GM19238 (cell line): ENCODE results near the gene GPR150.
"Not testable (repeated sequence)": the region's sequence is repeated elsewhere in the genome, so short reads cannot be mapped to it uniquely, and the experiment has no call there.

Experiments
- DNase-seq: peaks from one replicate; pipeline ENCODE4 v3.0.0; 2011; ENCODE audit warnings: low spot score; ENCODE audit not compliant: insufficient read length

The GPR150 gene

DNA sequence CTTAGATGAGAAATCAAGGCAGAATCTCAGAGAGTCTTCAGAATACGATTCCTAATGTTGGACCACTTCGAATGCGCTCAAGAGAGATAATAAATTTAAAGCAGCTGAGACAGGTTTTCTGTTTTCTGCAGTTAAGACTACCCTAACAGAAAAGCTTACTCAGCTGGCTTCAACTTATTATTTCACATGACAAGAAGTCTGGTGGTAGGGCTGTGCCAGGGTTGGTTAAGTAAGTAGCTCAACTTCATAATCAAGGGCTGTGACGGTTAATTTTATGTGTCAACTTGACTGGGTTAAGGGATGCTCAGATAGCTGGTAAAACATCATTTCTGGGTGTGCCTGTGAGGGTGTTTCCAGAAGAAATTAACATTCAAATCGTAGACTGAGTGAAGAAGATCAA lies 3.8 kb downstream of the GPR150 start:
- no peak for DNase-seq

DNA sequence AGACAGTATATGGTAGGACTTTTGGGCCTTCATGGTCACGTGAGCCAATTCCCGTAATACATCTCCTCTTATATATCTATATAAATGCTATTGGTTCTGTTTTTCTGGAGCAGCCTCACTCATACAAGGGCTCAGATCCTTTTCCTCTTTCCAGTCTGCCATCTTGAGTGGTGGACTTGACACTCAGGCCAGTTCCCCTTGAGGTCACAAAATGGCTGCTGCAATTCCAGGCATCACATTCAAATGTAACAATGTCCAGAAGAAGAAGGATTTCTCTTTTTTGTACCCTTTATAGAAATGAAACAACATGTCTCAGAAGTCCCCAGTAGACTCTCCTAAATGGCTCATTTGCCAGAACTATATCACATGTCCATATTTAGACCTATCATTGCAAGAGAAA lies 4.5 kb downstream of the GPR150 start:
- no peak for DNase-seq

DNA sequence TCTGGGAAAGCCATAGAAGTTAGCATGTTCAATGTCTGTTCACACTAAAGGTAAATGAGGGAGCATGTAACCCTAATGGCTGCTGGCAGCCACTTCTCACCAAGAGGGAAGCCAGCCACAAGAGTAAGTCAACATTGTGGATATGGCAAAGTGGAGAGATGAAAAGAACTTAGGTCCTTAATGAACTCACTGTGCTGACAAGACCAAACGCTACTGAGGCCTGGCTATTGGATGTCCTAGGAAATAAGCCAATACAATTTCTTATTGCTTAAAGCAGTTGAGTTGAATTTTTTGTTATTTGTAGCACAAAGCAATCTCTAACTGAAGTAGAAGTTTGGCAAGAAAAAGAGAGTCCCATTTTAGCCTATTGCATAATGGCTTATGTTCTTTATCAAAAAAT lies 6.8 kb downstream of the GPR150 start:
- no peak for DNase-seq

DNA sequence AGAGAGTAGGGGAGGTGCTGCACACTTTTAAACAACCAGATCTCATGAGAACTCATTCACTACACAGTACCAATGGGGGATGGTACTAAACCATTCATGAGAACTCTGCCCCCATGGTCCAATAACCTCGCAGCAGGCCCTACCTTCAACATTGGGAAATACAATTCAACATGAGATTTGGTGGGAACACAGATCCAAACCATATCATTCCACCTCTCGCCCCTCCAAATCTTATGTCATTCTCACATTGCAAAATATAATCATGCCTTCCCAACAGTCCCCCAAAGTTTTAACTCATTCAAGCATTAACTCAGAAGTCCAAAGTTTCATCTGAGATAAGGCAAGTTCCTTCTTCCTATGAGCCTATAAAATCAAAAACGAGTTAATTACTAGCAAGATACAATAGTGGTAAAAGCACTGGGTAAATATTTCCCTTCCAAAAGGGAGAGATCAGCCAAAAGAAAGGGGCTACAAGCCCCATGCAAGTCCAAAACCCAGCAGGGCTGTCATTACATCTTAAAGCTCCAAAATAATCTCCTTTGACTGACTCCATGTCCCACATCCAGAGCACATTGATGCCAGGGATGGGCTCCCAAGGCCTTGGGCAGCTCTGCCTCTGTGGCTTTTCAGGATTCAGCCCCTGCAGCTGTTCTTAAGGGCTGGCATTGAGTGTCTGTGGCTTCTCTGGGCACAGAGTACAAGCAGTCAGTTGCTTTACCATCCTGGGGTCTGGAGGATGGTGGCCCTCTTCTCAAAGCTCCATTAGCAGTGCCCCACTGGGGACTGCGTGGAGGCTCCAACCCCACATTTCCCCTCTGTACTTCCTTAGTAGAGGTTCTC lies 8.3 kb downstream of the GPR150 start:
- DNase-seq: no peak

DNA sequence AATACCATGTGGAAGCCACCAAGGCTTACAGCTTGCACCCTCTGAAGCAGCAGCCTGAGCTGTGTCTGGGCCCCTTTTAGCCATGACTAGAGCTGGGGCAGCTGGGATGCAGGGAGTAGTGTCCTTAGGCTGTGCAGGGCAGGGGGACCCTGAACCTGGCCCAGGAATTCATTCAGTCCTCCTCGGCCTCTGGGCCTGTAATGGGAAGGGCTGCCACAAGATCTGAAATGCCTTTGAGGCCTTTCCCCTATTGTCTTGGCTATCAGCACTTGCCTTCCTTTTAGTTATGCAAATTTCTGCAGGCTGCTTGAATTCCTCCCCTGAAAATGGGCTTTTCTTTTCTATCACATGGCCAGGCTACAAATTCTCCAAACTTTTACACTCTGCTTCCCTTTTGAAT lies 9.0 kb downstream of the GPR150 start:
- DNase-seq: no peak

DNA sequence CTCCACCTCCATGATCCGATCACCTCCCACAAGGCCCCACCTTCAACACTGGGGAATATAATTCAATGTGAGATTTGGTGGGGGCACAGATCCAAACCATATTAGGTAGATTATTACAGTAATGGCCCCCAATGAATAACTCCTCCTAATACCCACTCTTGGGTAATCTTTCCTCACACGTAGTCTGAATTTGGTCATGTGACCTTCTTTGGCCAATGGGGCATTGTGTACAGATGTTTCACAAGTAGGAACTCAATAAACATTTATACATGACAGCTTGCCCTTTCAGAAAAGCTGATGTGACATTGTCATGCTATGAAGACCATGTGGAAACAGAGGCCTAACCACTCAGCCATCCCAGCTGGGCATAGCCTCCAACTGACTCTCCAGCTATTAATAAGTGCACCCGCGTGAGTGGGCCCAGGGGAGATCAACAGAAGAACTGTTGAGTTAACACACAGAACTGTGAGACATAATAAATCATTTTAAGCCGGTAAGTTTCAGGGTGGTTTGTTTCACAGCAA lies 10.6 kb downstream of the GPR150 start:
- DNase-seq: no peak

DNA sequence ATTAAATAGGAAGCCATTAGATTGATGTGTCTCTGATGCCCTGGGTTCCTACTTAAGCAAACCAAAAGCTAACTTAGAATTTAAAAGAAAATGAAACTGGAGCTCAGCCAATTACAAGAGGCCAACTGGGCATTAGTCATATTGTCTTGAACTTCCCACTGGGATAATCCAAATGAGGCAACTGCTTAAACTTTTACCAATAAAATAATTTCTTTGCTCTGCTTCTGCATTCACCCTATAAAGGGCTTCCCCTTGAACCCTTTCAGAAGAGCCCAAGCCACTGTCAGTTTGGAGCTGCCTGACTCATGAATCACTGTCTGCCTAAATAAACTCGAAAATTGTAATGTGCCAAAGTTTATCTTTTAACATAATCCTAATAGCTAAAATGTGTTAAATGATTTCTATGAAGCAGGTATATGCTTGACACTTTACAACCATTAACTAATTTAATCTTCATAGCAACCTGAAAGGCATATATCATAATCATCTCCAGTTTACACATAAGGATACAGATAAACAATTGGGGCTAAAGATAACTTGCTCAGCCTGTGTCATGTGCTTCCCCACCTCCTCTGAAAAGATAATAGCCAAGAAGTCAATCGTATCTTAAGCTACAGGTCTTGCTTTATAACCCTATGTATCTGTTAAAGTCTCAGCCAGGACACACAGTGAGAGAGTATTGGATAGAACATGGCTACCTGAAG lies 11.5 kb downstream of the GPR150 start:
- DNase-seq: no peak

DNA sequence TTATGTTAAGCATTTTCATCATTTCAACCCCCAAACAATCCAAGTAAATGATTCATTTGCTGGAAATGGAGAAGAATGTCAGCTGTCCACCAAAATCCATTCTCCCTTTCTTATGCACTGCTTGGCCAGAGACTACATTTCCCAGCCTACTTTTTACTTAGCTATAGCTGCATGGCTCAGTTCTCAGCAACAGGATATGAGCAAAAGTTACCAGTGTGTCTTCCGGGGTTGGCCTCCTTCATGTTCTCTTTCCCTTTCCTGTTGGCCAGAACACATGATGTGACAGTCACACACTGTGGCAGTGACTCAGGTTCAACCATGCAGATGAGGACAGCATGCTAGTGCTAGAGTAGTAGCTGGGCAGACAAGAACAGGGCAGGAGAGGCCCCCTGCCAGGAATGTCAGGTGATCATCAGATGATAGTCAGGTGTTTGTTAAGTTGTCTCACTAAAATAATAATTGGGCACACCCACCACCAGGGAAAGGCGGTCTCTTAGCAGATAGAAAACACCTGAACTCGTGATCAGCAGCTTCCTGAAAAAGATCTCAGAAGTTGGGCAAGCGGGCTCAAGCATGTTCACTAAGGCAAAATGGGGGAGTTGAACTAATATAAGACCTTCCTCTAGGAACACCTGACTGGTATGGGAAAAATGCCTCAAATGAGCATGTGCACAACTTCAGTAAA lies 12.2 kb downstream of the GPR150 start:
- DNase-seq: no peak

DNA sequence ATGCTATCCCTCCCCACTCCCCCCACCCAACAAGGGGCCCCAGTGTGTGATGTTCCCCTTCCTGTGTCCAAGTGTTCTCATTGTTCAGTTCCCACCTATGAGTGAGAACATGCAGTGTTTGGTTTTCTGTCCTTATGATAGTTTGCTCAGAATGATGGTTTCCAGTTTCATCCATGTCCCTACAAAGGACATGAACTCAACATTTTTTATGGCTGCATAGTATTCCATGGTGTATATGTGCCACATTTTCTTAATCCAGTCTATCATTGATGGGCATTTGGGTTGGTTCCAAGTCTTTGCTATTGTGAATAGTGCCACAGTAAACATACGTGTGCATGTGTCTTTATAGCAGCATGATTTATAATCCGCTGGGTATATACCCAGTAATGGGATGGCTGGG lies 13.1 kb downstream of the GPR150 start:
- not testable (repeated sequence) for DNase-seq

DNA sequence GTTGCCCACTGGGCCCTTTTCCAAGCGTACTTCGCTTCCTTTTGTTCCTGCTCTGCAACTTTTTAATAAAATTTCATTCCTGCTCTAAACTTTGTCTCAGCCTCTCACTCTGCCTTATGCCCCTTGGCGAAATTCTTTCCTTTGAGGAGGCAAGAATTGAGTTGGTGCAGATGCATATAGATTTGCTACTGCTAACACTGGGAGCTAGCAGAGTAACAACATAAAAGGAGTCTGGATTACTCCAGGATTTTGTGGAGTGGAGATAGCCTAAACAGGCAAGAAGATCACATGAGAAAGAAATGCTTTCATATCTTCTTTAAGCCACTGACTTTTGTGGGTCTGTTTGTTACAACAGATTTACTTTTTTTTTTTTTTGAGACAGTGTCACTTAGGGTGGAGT lies 13.8 kb downstream of the GPR150 start:
- DNase-seq: no peak

DNA sequence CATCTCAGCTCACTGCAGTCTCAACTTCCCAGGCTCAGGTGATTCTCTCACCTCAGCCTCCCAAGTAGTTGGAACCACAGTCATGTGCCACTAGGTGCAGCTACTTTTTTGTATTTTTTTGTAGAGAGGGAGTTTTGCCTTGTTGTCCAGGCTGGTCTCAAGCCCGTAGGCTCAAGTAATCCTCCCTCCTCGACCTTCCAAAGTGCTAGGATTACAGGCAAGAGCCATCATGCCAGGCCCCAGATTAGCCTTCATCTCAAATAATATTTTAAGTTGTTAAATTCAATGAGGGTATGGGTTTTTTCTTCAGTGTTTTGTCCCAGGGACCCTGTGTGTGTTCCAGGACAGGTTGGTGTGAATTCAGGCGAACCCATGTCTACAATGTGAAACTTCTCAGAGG lies 14.2 kb downstream of the GPR150 start:
- no peak for DNase-seq

DNA sequence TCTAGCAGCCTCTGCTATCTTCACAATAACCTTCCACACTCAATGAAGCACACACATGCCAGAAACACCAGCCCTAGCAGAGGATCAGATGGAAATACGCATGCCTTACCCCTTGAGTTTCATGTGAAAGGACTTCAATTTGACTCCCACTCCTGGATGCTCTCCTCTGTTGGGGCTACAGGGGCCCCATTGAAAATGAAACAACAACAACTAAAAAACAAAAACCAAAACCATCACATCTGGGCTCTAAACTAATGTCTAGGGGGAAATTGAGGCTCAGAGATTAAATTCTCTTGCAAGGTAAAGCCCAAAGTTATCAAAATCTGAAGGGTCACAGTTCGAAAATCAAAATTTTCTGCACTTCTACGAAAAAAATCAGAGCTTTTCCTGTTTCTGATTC lies 18.7 kb downstream of the GPR150 start:
- no peak for DNase-seq

DNA sequence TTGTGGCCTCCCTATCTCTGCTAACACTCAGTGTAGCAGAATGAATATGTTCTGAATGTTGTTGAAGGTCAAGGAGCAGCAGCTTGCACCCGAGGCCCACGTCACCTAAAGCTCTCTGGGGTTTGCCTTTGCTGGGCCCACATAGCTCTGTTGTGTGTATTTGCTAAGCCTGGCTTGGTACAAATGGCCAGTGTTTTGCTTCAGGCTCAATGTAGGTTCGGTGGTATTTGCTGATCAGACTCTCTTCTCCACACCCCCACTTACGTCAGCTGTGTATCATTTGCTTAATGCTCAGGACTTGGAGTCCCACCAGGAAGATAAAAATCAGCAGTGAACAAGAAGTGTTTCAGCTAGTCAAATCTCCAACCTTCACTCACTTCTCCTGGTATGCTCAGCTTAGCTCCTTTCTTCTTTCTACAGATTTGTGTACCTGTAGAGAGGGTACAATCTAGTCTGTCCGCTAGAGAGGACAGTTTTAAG lies 21.9 kb downstream of the GPR150 start:
- DNase-seq: no peak

DNA sequence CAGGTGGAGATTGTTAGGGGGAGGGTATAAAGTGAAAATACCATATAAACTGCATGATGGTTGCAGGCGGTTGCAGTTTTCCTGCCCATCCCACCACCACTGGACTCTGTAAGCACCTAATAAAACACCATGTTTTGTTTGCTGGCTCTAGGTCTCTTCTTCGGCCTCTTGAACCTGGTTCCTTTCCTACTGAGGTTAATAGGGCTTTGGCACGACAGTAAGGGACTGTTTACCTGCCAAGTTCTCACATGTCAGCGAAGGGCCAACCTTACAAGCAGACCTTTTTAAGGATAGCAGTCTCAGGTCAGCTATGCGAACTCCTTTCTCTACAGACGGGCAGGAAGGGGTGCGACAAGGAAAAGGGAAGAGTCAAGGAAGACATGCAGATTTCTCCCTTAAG lies 23.3 kb downstream of the GPR150 start:
- DNase-seq: no peak

DNA sequence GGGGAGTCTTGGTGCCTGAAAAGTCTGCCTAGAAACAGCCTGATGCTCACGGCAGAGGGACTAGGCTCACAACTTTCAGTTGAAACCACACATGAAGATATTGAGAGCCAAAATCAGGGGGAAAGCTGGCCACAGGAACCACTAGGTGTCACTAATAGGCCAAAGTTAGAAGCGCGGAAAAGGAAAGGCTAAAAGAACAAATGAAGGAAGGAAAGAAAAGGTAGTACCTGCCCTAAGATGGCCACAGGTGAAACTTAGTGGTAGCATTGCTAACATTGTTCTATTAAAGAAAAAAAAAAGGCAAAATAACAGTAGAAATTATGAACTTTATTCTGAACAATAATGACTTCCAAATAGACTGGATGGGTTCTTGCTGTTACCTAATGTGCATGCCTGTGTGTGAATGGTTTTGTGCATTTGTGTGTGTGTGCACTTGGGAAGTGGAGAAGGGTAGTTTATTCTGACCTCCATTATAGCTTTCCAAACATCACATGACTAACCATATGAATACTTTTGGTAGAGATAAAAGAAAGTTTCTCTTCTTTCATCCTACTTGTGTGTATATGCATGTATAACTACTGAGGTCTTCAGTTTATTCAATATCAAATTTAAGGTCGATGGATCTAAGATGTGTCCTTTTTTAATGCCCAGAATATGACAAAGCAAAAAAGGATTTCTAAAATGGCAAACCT lies 24.6 kb downstream of the GPR150 start:
- DNase-seq: peak; percentile 31

DNA sequence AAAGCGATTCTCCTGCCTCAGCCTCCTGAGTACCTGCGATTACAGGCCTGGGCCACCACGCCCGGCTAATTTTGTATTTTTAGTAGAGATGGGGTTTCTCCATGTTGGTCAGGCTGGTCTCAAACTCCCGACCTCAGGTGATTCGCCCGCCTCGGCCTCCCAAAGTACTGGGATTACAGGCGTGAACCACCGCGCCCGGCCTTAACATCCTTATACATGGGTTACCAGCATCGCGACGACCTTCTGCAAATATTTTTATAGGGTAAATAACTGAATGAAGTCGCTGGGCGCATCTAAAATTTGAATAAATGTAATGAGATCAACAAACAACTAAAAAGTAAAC lies 26.3 kb downstream of the GPR150 start:
- DNase-seq: not testable (repeated sequence)

DNA sequence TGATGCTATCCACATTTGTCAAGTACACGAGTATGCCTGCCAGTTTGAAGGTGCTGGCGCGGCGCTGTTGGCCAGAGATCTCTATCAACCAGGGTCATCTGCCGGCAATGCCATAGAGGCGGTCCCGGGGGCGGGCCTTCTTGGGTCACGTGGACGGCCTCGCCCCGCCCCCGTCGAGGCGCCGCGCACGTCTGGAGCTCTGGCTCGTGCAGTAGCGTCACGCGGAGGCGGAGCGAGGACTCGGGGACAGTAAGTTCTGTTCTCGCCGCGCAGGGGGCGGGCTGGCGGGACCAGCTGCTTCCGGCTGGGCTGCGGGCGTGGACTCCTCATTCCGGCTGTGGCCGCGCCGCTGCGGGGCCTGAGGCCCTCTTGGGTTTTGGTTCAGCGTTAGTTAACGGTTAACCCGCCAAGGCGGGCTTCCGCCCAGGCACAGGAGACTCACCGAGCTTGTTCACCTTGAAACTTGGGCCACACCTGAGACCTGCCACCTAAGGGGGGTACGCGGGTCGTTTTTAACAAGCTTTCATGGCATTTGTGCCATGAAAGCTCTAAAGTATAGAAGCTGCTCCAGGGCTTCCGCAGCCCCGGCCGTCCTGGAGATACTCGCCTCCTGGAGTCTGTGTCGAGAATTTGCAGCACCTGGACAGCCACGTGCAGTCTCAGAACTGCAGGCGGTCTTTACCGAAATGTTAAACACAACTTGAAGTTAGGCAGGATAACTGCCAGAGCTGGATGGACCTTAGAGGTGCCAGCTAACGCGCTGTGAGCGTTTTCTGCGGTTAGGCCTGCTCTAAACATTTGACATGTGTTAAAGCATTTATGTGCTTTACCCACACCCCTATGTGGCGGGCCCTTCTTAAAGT lies 26.9 kb downstream of the GPR150 start, which contains the start of gene RFESD:
Gene RFESD, plus strand, starts transcription at position 209 of the 863 bp plus-strand sequence. CDS start 5,495 bp downstream, outside the sequence.
- DNase-seq: peak; percentile 73

DNA sequence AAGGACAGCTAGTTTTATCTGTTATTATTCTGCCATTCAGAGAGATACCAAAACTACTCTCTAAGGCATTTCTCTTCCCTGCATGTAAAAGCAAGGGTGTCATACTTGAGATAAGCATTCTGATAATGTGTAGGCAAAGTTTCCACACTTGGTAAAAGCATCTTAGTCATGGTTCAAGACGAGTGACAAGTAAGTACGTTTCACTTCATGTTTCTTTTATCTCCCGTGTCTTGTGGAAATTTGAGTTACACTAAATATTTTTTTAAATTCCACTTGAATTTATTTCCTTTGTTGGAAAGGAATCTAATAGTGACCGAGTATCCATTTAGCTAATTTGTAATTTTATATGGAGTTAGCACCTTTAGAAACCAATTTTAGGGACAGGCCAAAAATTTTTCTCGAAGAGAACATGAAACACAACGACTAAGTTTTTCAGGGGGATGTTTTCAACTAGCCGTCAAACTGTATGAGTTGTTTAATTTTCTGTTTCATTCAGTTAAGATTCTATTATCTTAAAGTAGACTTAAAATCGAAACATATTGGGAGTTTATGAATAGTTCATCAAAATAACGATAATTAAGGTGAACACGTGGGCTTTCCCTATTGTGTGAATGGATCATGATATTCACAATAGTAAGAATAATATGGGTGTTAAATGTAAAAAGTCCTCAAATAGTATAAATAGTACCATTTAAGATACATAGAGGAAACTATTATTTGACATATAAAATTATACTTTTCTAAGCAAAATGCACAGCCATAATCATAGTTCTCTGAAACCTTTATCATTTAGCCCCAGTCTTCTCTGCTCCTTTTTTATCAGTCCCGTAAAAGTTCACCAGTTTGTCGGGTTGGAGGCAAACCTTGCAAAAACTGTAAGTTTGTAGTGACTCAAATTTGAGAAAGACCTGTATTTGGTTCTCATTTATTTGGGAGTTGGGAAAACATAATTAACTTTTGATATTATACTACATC lies 28.3 kb downstream of the GPR150 start:
- no peak for DNase-seq

DNA sequence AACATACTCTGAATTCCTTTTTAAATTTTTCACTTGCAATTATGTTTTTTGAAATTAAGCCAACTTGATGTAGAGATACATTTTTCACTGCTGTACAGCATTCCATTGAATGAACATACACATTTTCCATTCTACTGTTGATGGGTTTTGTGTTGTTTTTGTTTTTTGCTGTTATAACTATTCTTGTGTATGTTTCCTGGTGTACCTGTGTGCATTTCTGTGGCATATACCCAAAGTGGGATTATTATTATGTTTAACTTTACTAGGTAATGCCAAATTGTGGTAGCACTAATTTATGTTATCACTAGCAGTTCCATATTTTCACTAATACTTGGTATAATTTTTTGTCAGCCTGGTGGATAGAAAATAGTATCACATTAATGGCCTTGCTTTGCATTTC lies 29.4 kb downstream of the GPR150 start:
- DNase-seq: no peak
